Measurements from ENCODE around the gene ZNF197.
A peak's percentile ranks its signal among the peaks of the same experiment; 100 is the strongest.
"Not testable (repeated sequence)": the region's sequence is repeated elsewhere in the genome, so short reads cannot be mapped to it uniquely, and the experiment has no call there.

ZNF197 gene

GRCh38 chr3:44624749-44625480, at the start of gene ZNF197:
Gene ZNF197 (plus strand): TSS chr3:44625036. CDS start chr3:44629155, 4,119 bp downstream.
- DNase-seq = peak; percentile 70

- no peak for DNase-seq
Measured at GRCh38 chr3:44576613-44577012, 48.2 kb upstream of the ZNF197 start.

- DNase-seq = not testable (repeated sequence)
Measured at GRCh38 chr3:44577354-44577952, 47.4 kb upstream of the ZNF197 start.

DNA sequence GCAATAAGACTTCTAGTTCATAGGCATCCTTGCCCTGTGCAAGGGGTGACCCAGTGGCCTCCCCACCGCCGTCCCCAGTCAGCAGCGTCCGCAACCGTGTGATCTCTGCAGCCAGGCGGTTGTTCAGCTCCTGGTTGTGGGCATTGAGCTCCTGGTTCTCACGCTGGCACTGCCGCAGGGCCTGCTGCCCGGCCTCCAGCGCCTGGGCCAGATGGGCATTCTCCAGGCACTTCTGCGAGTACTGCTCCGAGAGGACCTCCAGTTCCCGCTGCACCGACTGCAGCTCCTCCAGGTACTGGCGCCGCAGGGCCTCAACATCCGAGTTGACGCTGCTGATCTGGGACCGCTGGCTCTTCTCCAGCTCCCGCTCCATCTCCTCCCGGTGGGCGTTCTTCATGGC, 46.5 kb upstream of the ZNF197 start:
- DNase-seq = not testable (repeated sequence)

DNA sequence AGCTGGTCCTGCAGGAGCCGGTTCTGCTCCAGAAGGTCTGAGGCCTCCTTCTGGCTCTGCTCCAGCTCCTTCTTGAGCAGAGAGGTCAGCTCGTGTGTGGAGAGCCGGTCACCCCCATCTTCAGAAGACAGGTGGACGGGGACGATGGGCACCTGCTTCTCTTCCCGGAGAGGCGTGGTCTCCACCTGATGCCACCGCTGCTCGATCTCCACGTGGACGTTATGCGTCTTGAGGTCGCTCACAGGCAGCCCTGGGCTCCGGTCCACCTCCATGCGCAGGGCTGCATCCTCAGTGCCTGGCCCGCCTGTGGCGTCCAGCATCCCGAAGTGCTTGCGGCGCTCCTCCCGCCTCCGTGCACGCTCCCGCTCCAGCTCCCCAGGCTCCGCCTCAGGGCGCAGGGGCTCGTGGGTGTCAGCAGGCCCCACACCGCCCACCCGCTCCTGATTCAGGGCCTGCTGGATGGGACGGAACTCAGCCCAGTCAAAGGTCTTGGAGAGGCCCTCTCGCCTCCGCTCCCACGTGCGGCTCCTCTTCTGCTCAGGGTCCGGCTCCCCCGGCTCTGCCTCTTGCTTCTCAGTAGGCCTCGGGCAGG, 45.8 kb upstream of the ZNF197 start:
- DNase-seq = not testable (repeated sequence)

GRCh38 chr3:44579749-44580148, 45.1 kb upstream of the ZNF197 start:
- not testable (repeated sequence) for DNase-seq

GRCh38 chr3:44580971-44581370, 43.9 kb upstream of the ZNF197 start:
- DNase-seq = not testable (repeated sequence)

GRCh38 chr3:44584646-44585501, 40.0 kb upstream of the ZNF197 start, which contains the start of gene ZNF660:
Gene ZNF660 (plus strand): TSS chr3:44584964. CDS start chr3:44594194, 9,230 bp downstream.
- no peak for DNase-seq

GRCh38 chr3:44596621-44597020, 28.2 kb upstream of the ZNF197 start:
- DNase-seq = no peak

DNA sequence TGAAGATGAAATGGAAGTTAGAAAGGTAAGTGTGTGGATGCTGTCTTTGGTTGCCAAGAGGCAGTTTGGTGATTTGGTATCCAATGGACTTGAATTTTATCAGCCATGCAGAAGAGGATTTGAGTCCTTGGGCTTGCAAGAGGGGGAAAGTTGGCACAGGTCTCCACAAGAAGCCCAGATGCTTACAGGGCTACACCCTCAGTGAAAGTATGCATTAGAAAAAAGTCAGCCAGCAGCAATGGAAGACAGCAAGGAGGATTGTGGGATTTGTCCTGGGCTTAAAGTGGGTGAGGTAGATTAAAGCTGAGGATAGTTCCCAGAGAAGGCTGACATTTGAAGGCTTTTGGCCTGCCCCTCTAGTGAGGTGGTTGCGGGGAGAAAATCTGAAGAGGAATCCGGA, 23.1 kb upstream of the ZNF197 start:
- DNase-seq = no peak

DNA sequence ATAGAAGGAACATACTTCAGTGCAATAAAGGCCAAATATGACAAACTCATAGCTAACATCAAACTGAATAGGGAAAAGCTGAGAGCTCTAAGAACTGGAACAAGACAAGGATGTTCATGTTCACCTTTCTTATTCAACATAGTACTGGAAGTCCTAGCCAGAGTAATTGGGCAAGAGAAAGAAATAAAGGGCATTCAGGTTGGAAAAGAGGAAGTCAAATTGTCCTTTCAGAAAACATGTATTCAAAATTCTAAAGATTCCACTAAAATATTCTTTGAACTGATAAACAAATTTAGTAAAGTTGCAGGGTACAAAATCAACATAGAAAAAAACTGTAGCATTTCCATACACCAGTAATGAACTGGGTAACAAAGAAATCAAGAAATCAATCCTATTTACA, 12.2 kb upstream of the ZNF197 start:
- no peak for DNase-seq

DNA sequence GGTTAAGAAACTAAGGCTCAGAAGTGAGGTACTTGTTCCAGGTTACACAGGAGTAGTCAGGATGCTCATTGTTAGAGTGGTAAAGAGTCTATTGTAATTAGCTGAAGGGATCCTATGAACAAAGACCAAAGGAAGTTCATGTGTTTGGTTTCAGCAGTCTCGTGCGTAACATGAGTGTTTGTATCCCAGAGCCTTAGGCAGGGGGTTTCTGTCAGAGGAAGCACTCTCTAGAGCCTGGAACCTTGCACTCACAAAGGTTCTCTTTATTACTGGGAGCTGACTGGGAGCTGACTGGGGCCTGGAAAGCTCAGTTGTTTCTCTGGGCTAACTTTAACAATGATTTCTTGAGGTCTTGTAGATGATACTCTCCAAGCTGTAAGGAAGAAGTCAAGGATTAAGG, 3.9 kb downstream of the ZNF197 start:
- no peak for DNase-seq

DNA sequence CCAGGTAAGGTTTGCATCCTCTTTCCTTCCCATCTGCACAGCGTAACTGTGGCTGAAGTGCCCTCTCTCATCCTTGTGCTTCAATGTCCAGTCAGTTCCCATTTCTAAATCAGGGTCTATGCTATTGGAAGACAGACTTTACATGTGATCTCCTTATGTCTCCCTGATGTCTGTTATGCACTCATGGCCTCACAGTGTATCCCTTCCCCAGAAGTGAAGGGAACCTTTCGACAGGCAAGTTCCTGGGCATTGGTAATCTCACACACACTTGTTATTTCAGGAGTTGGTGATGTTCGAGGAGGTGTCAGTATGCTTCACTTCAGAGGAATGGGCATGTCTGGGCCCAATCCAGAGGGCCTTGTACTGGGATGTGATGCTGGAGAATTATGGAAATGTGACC, 7.4 kb downstream of the ZNF197 start:
- DNase-seq = no peak

- DNase-seq = no peak
Measured at GRCh38 chr3:44642337-44642736, 17.5 kb downstream of the ZNF197 start.

DNA sequence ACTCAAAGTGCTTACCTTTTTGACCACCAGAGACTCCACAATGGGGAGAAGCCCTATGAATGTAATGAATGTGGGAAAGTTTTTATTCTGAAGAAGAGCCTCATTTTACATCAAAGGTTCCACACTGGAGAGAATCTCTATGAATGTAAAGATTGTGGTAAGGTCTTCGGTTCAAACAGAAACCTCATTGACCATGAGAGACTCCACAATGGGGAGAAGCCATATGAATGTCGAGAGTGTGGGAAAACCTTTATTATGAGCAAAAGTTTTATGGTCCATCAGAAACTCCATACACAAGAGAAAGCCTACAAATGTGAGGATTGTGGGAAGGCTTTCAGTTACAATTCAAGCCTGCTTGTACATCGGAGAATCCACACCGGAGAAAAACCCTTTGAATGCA, 18.2 kb downstream of the ZNF197 start:
- DNase-seq = no peak

GRCh38 chr3:44647771-44648170, 22.9 kb downstream of the ZNF197 start:
- no peak for DNase-seq

GRCh38 chr3:44648564-44649229, 23.9 kb downstream of the ZNF197 start, which contains the start of gene ZNF35:
Gene ZNF35 (plus strand): TSS chr3:44648732. CDS start chr3:44651068, 2,336 bp downstream.
- DNase-seq = peak; percentile 52

GRCh38 chr3:44649709-44650108, 24.9 kb downstream of the ZNF197 start:
- DNase-seq = no peak

GRCh38 chr3:44654039-44654438, 29.2 kb downstream of the ZNF197 start:
- DNase-seq = no peak

DNA sequence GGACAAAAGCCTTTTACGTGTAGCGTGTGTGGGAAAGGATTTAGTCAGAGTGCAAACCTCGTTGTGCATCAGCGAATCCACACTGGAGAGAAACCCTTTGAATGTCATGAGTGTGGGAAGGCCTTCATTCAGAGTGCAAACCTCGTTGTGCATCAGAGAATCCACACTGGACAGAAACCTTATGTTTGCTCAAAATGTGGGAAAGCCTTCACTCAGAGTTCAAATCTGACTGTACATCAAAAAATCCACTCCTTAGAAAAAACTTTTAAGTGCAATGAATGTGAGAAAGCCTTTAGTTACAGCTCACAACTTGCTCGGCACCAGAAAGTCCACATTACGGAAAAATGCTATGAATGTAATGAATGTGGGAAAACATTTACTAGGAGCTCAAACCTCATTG, 34.2 kb downstream of the ZNF197 start:
- DNase-seq = no peak

DNA sequence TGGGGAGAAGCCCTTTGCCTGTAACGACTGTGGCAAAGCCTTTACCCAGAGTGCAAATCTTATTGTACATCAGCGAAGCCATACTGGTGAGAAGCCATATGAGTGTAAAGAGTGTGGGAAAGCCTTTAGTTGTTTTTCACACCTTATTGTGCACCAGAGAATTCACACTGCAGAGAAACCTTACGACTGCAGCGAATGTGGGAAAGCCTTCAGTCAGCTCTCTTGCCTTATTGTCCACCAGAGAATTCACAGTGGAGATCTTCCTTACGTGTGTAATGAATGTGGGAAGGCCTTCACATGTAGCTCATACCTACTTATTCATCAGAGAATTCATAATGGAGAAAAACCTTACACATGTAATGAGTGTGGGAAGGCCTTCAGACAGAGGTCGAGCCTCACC, 34.6 kb downstream of the ZNF197 start:
- no peak for DNase-seq

DNA sequence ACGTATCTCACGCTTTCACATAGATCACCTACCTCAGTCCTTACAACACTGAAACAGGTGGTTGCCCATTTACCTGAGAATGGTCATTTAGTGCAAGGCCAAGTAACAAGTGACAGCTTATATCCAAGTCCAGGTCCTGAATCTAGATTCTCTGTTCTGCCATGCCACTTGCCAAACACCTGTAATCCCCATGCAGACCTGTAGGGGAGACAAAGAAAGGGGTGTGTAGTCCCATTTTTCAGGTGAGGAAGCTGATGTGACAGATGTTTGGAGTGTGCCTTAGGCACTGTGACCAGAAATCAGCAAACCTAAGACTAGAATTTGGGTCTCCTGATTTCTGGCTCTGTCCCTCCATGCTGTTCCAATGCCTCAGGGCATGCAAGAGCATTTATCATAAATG, 36.4 kb downstream of the ZNF197 start:
- DNase-seq = no peak

DNA sequence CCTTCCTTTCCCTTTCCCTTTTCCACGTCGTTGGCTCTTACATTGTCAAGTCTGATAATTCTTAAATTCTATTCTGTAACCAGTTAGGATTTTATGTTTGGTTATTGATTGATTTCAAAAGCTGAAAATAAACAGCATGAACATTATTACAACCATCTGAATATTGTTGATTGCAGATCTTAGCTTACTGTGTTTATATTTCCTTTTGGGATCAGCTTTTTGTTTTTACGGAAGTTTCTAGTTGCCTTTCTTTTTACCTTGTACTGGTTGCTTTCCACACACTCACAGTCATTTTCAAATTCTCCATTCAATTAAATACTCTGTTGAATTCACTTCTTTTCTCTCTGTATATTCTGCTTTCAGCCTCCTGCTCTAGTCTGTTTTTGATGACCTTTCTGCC, 40.3 kb downstream of the ZNF197 start:
- no peak for DNase-seq

Data from activated CD4-positive, alpha-beta T cell treated with anti-CD3 and anti-CD28 coated beads, Interleukin-10, Interleukin-2, amounts not matched to agents 100 ng/mL and 50 ng/mL, durations not matched to agents 16 hours and 8 hours (primary cell).